ENCODE results near the gene DBNDD1.
A peak's percentile ranks its signal among the peaks of the same experiment; 100 is the strongest.

Gene DBNDD1

DNA sequence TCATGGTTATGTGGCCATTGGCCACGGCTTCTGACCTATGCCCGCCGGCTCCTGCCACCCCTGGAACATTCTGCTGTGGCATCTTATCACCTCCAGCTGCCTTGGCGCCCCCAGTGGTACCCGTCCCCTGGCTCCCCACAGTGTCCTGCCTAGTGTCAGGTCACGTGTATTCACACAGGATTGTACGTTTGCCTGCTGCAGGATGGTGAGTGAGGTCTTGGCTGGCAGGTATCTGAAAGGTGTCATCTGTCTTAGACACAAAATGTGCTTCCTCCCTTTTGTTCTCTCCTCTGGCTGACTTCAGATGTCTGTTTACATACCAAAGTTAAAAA lies 24.9 kb downstream of the DBNDD1 start:
- H3K4me1 ChIP-seq (ENCODE audit: control insufficient read depth in 1 of 2, insufficient read depth in 1 of 2, low read depth in 1 of 2, low read length in 1 of 2): no peaks in the 10 kb centered on the region
- H3K9me3 ChIP-seq: no peaks in the 10 kb centered on the region
- H3K27me3 ChIP-seq: no peaks in the 10 kb centered on the region
- no peak overlapping the region for H3K4me3 ChIP-seq (ENCODE audit: low read depth in 1 of 2, low read length in 1 of 2)
- peak overlapping the region; percentile 75 for H3K27ac ChIP-seq
- peaks cover 36% of the 10 kb centered on the region for H3K36me3 ChIP-seq
- TF ChIP-seq, protein P1, sequence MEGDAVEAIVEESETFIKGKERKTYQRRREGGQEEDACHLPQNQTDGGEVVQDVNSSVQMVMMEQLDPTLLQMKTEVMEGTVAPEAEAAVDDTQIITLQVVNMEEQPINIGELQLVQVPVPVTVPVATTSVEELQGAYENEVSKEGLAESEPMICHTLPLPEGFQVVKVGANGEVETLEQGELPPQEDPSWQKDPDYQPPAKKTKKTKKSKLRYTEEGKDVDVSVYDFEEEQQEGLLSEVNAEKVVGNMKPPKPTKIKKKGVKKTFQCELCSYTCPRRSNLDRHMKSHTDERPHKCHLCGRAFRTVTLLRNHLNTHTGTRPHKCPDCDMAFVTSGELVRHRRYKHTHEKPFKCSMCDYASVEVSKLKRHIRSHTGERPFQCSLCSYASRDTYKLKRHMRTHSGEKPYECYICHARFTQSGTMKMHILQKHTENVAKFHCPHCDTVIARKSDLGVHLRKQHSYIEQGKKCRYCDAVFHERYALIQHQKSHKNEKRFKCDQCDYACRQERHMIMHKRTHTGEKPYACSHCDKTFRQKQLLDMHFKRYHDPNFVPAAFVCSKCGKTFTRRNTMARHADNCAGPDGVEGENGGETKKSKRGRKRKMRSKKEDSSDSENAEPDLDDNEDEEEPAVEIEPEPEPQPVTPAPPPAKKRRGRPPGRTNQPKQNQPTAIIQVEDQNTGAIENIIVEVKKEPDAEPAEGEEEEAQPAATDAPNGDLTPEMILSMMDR (IDR thresholded peaks at IDR 0.05): no peak

DNA sequence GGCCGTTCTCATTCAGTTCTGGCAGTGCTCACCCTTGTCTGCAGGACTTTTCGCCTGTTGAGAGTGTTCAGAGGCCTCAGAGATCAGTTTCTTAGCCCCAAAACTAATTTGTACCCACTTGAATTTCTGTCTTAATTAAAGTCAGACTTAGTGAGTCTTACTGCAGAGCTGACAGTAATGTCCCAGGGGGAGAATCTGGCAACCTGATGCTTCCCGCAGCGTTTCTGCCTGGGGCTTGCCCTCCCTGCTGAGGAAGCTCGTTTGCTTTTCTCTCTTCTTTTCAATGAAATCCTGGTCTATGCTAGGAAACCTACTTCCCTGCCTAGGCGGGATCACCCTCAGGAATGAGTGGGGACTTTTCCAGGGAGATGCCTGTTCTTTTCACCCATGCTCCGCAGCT lies 25.3 kb downstream of the DBNDD1 start:
- H3K4me3 ChIP-seq (ENCODE audit: low read depth in 1 of 2, low read length in 1 of 2): no peak overlapping the region
- peak overlapping the region; percentile 75 for H3K27ac ChIP-seq
- H3K36me3 ChIP-seq: peaks cover 40% of the 10 kb centered on the region
- no peaks in the 10 kb centered on the region for H3K4me1 ChIP-seq (ENCODE audit: control insufficient read depth in 1 of 2, insufficient read depth in 1 of 2, low read depth in 1 of 2, low read length in 1 of 2)
- TF ChIP-seq, protein P1 (IDR thresholded peaks at IDR 0.05): no peak
- H3K9me3 ChIP-seq: no peaks in the 10 kb centered on the region
- no peaks in the 10 kb centered on the region for H3K27me3 ChIP-seq

DNA sequence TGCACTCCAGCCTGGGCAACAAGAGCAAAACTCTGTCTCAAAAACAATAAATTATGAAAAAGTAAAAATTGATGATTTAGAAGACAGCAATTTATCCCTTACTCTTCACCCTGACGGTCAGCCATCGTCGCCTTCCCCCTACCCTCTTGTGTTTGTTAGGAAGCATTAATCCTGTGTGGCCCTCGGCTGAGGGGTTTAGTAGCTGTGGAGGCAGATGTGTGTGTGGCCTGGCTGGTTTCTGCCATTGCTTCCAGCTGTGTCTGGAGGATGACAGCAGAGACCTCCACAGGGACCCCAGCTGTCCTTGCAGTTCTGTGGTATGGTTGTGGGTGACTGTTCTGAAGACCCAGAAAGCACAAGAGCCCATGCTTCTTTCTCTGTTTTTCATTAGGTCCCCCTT lies 25.9 kb downstream of the DBNDD1 start:
- Histone ChIP-seq H3K36me3 (peaks cover 46% of the 10 kb centered on the region), H3K27me3 (no peaks in the 10 kb centered on the region), H3K9me3 (no peaks in the 10 kb centered on the region), H3K27ac (no peak overlapping the region), H3K4me3 (ENCODE audit: low read depth in 1 of 2, low read length in 1 of 2) (no peak overlapping the region), H3K4me1 (ENCODE audit: control insufficient read depth in 1 of 2, insufficient read depth in 1 of 2, low read depth in 1 of 2, low read length in 1 of 2) (no peaks in the 10 kb centered on the region)
- TF ChIP-seq, protein P1 (IDR thresholded peaks at IDR 0.05): no peak

DNA sequence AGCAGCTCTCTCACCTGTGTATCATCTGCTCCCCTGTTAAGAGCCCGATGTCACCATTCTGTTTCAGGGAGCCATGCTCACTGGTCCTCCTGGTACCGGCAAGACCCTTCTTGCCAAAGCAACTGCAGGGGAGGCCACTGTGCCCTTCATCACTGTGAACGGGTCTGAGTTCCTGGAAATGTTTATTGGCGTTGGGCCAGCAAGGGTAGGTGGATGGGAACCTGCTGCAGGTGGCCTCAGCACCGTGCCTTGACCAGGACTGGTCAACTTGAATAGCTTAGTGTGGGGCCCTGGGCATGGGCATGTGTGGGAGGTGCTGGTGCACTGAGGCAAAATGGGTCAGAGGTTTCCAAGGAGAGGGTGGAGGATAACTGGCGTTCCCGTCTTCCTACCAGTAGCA lies 28.5 kb downstream of the DBNDD1 start:
- Histone ChIP-seq H3K9me3 (no peaks in the 10 kb centered on the region), H3K36me3 (peaks cover 66% of the 10 kb centered on the region), H3K4me3 (ENCODE audit: low read depth in 1 of 2, low read length in 1 of 2) (no peak overlapping the region), H3K27me3 (no peaks in the 10 kb centered on the region), H3K4me1 (ENCODE audit: control insufficient read depth in 1 of 2, insufficient read depth in 1 of 2, low read depth in 1 of 2, low read length in 1 of 2) (no peaks in the 10 kb centered on the region), H3K27ac (no peak overlapping the region)
- TF ChIP-seq, protein P1 (IDR thresholded peaks at IDR 0.05): no peak

DNA sequence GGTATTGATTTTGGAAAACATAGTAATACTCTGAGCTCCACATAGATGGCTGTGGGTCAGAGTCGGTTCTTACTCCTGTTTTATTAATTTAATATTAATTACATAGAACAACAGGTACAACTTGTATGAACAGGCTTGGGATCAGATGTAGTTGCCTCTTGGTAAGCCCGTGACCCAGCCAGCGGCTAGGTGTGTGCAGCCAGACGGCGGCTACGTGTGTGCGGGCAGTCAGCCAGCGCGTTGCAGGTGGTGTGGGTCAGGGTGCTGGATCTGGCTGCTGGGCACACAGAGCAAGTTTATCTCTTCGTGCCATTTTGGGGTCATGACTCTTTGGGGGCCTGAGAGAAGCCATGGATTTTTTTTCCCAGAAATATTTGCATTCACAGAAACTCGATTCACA lies 30.3 kb downstream of the DBNDD1 start:
- H3K4me3 ChIP-seq (ENCODE audit: low read depth in 1 of 2, low read length in 1 of 2): no peak overlapping the region
- no peaks in the 10 kb centered on the region for H3K27me3 ChIP-seq
- no peaks in the 10 kb centered on the region for H3K4me1 ChIP-seq (ENCODE audit: control insufficient read depth in 1 of 2, insufficient read depth in 1 of 2, low read depth in 1 of 2, low read length in 1 of 2)
- peaks cover 77% of the 10 kb centered on the region for H3K36me3 ChIP-seq
- H3K27ac ChIP-seq: no peak overlapping the region
- no peaks in the 10 kb centered on the region for H3K9me3 ChIP-seq
- TF ChIP-seq, protein P1 (IDR thresholded peaks at IDR 0.05): no peak

DNA sequence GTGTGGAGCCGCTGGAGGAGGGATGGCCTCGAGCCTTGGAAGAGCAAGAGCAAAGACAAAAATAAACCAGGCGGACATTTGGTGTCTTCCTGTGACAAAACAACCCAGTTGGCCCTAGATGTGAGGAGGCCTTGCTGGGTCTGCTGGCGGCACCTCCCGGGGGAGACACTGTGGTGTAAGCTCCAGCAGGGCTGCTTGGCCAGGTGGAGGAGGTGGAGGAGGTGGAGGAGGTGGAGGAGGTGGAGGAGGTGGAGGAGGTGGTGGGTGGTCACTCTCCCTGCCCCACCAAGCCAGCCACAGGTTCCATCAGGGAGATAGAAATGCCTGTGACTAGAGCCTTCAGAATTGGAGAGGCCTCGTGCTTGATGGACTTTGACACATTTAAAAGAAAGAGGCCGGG lies 32.1 kb downstream of the DBNDD1 start:
- no peaks in the 10 kb centered on the region for H3K4me1 ChIP-seq (ENCODE audit: control insufficient read depth in 1 of 2, insufficient read depth in 1 of 2, low read depth in 1 of 2, low read length in 1 of 2)
- no peaks in the 10 kb centered on the region for H3K27me3 ChIP-seq
- TF ChIP-seq, protein P1 (IDR thresholded peaks at IDR 0.05): no peak
- H3K4me3 ChIP-seq (ENCODE audit: low read depth in 1 of 2, low read length in 1 of 2): no peak overlapping the region
- H3K27ac ChIP-seq: no peak overlapping the region
- peaks cover 78% of the 10 kb centered on the region for H3K36me3 ChIP-seq
- H3K9me3 ChIP-seq: no peaks in the 10 kb centered on the region
